Keratinocyte (primary cell): Measurements from ENCODE around the gene FOXO1. TPM values are rescaled to one million over a fixed set of nuclear protein-coding genes. Genes with fewer than 3 reads are reported as not detected.

Experiments used
- DNase-seq: peaks from one replicate; pipeline ENCODE4 v3.0.0-alpha.2; 2011; ENCODE audit warnings: low read depth, missing footprints, low spot score
- FAIRE-seq: peaks from 2 replicates; lab custom pipeline; 2011; peaks lifted over from hg19 to GRCh38; lab: Jason Lieb, UNC
- H2AFZ ChIP-seq: 2 replicates; pipeline ENCODE4 v1.6.0; 2012; ENCODE audit warnings: low read length, control low read depth, inconsistent platforms; ENCODE audit not compliant: control insufficient read depth
- H3K27ac ChIP-seq: 2 replicates; pipeline ENCODE4 v1.5.1; 2011; ENCODE audit warnings: low read length; ENCODE audit not compliant: control insufficient read depth, insufficient read depth
- H3K27me3 ChIP-seq: 3 replicates; pipeline ENCODE4 v1.6.0; 2011; ENCODE audit warnings: low read length; ENCODE audit not compliant: control insufficient read depth, insufficient read depth; ENCODE audit errors: extremely low read depth
- H3K36me3 ChIP-seq, 2 experiments: 2 replicates in 1 of 2; 3 replicates in 1 of 2; pipeline ENCODE4 v1.5.1; 2011; ENCODE audit warnings: low read length in 2 of 2, mild to moderate bottlenecking in 1 of 2; ENCODE audit not compliant: control insufficient read depth in 2 of 2, insufficient read depth in 2 of 2; ENCODE audit errors: extremely low read depth in 1 of 2
- H3K4me1 ChIP-seq: 3 replicates; pipeline ENCODE4 v1.5.1; 2011; ENCODE audit warnings: low read length; ENCODE audit not compliant: control insufficient read depth, insufficient read depth; ENCODE audit errors: extremely low read depth
- H3K4me2 ChIP-seq: 3 replicates; pipeline ENCODE4 v1.6.0; 2011; ENCODE audit warnings: low read depth, low read length; ENCODE audit not compliant: control insufficient read depth, insufficient read depth; ENCODE audit errors: extremely low read depth
- H3K4me3 ChIP-seq, 3 experiments: fragments of 200-600 bp in 1 of 3; sonication (generic) in 1 of 3; 2 replicates in 2 of 3; 3 replicates in 1 of 3; pipeline ENCODE4 v1.5.1; 2011 to 2016; ENCODE audit warnings: low read length in 3 of 3, mild to moderate bottlenecking in 3 of 3, control low read depth in 2 of 3, inconsistent platforms in 1 of 3, low read depth in 1 of 3, mixed read lengths in 1 of 3, mixed run types in 1 of 3, moderate library complexity in 1 of 3; ENCODE audit not compliant: control insufficient read depth in 2 of 3, insufficient read depth in 2 of 3; ENCODE audit errors: extremely low read depth in 1 of 3
- H3K79me2 ChIP-seq: 2 replicates; pipeline ENCODE4 v1.6.0; 2012; ENCODE audit warnings: low read length; ENCODE audit not compliant: control insufficient read depth, insufficient read depth
- H3K9ac ChIP-seq: 3 replicates; pipeline ENCODE4 v1.6.0; 2011; ENCODE audit warnings: low read length; ENCODE audit not compliant: control insufficient read depth, insufficient read depth; ENCODE audit errors: extremely low read depth
- H3K9me1 ChIP-seq: 3 replicates; pipeline ENCODE4 v1.6.0; 2011; ENCODE audit warnings: low read length; ENCODE audit not compliant: control insufficient read depth, insufficient read depth; ENCODE audit errors: extremely low read depth
- H3K9me3 ChIP-seq: 2 replicates; pipeline ENCODE4 v1.5.1; 2012; ENCODE audit warnings: low read depth, low read length; ENCODE audit not compliant: control insufficient read depth
- H4K20me1 ChIP-seq: 3 replicates; pipeline ENCODE4 v1.6.0; 2011; ENCODE audit warnings: low read length; ENCODE audit not compliant: control insufficient read depth, insufficient read depth; ENCODE audit errors: extremely low read depth
- EZH2 ChIP-seq: IDR thresholded peaks from one replicate; pipeline ENCODE4 v1.6.1; 2012; ENCODE audit warnings: inconsistent platforms, mild to moderate bottlenecking, low read length, moderate library complexity
- dilution Hi-C: fragments of 300-500 bp; cut with MboI; formaldehyde crosslinking; loops from one replicate; pipeline ENCODE4 v1.7.0; 2020; ENCODE audit warnings: low sequenced_read_pairs; ENCODE audit not compliant: extremely low pct_ligation_motif_present
- polyA plus RNA-seq, 5 experiments: library from polyadenylated mRNA; depleted of rRNA in 3 of 5; stranded (reverse) in 3 of 5; stranded (forward) in 1 of 5; unstranded in 1 of 5; fragments of >200 nt; gene quantifications; 1 replicate in 1 of 5; 2 replicates in 3 of 5; 3 replicates in 1 of 5; pipeline versions ENCODE4 v1.2.1 to v1.2.3, GENCODE V29; 2011 to 2012; ENCODE audit warnings: missing spikeins in 2 of 5, low read depth in 1 of 5, low replicate concordance in 1 of 5
- TF ChIP-seq, protein P1 (sequence below), 3 experiments: IDR thresholded peaks in 1 of 3; conservative IDR thresholded peaks in 1 of 3; optimal IDR thresholded peaks in 1 of 3; 2 replicates in 2 of 3; 3 replicates in 1 of 3; pipeline versions ENCODE3 to v1.5.1; 2011; ENCODE audit warnings: low read length in 3 of 3, mild to moderate bottlenecking in 3 of 3, moderate library complexity in 2 of 3, control low read depth in 1 of 3, inconsistent platforms in 1 of 3; ENCODE audit not compliant: insufficient read depth in 2 of 3; ENCODE audit errors: extremely low read depth in 1 of 3

FOXO1 gene
- polyA plus RNA-seq, 1 donor (not counting 4 experiments of a cell fraction or from before 2014, with no cell fraction given), result 8.3 TPM

DNA sequence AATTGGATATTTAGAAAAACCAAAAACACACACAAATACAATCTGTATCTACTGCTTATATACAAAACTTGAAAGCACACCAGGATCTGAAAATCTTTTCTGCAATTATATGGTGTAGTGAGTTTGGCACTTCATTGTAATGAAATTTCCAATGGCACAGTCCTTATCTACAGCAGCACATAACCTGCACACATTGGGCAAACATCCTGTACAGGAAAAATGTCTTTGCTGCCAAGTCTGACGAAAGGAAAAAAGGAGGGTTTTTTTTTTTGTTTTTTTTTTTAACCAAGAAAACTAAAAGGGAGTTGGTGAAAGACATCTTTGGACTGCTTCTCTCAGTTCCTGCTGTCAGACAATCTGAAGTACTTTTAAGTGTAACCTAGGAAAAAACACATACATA lies 107.8 kb downstream of the FOXO1 start:
- Histone ChIP-seq H3K79me2 (no peaks in the 10 kb centered on the region), H4K20me1 (no peaks in the 10 kb centered on the region), H2AFZ (no peak overlapping the region), H3K9me3 (no peaks in the 10 kb centered on the region), H3K4me1 (no peaks in the 10 kb centered on the region), H3K4me3 (no peak overlapping the region), H3K36me3 (peaks cover 0 to 2% of the 10 kb centered on the region in 2 experiments), H3K9ac (no peak overlapping the region), H3K27ac (no peak overlapping the region), H3K27me3 (no peaks in the 10 kb centered on the region), H3K4me2 (no peak overlapping the region), H3K9me1 (no peaks in the 10 kb centered on the region)
- dilution Hi-C loops, result no loop called here
- TF ChIP-seq EZH2, result no peak
- TF ChIP-seq, protein P1, sequence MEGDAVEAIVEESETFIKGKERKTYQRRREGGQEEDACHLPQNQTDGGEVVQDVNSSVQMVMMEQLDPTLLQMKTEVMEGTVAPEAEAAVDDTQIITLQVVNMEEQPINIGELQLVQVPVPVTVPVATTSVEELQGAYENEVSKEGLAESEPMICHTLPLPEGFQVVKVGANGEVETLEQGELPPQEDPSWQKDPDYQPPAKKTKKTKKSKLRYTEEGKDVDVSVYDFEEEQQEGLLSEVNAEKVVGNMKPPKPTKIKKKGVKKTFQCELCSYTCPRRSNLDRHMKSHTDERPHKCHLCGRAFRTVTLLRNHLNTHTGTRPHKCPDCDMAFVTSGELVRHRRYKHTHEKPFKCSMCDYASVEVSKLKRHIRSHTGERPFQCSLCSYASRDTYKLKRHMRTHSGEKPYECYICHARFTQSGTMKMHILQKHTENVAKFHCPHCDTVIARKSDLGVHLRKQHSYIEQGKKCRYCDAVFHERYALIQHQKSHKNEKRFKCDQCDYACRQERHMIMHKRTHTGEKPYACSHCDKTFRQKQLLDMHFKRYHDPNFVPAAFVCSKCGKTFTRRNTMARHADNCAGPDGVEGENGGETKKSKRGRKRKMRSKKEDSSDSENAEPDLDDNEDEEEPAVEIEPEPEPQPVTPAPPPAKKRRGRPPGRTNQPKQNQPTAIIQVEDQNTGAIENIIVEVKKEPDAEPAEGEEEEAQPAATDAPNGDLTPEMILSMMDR (optimal IDR thresholded peaks at IDR 0.05 in 1 of 3, IDR thresholded peaks at IDR 0.05 in 1 of 3, conservative IDR thresholded peaks at IDR 0.05 in 1 of 3; ENCODE audit: extremely low read depth in 1 of 3, insufficient read depth in 2 of 3, low read length in 3 of 3), result no peak
- DNase-seq (no peak), FAIRE-seq (no peak)

GRCh38 chr13:40556453-40556852 lies 110.0 kb downstream of the FOXO1 start:
- no peaks in the 10 kb centered on the region for H3K9me3 ChIP-seq
- H3K79me2 ChIP-seq, result no peaks in the 10 kb centered on the region
- no peaks in the 10 kb centered on the region for H3K4me1 ChIP-seq
- H3K4me3 ChIP-seq, result no peak overlapping the region
- TF ChIP-seq, protein P1 (optimal IDR thresholded peaks at IDR 0.05 in 1 of 3, IDR thresholded peaks at IDR 0.05 in 1 of 3, conservative IDR thresholded peaks at IDR 0.05 in 1 of 3; ENCODE audit: extremely low read depth in 1 of 3, insufficient read depth in 2 of 3, low read length in 3 of 3), result no peak
- no peak for TF ChIP-seq EZH2
- no peak overlapping the region for H3K9ac ChIP-seq
- H3K27me3 ChIP-seq, result no peaks in the 10 kb centered on the region
- H3K36me3 ChIP-seq, result peaks cover 0 to 2% of the 10 kb centered on the region in 2 experiments
- no peak for DNase-seq
- no peaks in the 10 kb centered on the region for H3K9me1 ChIP-seq
- dilution Hi-C loops, result no loop called here
- H4K20me1 ChIP-seq, result no peaks in the 10 kb centered on the region
- no peak overlapping the region for H3K4me2 ChIP-seq
- H2AFZ ChIP-seq, result no peak overlapping the region
- H3K27ac ChIP-seq, result no peak overlapping the region
- no peak for FAIRE-seq
